HL-60/S4 (cell line): Measurements from ENCODE around the gene CSF3.

Experiments used
- in situ Hi-C: fragments of 300-500 bp; cut with MboI; formaldehyde crosslinking; loops from 2 replicates; pipeline ENCODE4 v1.14.3; 2022; ENCODE audit warnings: low sequenced_read_pairs

Gene CSF3

DNA sequence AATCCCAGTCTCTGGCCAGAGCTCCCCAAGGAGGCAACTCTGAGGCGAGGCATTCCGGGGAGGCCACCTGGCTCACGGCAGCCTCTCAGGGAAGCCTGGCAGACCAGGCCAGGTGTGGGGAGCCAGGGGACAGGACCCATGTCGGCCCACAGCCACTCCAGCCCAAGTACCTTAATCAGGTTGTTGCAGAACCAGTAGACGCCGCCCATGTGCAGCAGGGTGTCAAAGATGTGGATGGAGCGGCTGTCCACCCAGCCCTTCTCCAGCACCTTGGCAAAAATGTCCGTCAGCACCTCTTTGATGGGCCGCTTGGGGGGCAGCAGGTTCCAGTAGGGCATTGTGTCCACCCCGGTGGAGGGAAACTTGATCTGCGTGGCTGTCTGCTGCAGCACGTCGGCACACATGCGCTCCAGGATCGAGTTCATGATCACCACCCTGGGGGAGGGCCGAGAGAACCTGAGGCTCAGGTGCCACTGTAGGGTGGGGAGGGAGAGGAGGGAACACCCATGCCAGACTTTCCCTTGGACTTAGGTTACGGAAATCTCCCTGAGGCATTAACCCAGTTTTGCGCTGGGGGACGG is 7.8 kb downstream of the CSF3 start:
- in situ Hi-C loops, result no loop called here

DNA sequence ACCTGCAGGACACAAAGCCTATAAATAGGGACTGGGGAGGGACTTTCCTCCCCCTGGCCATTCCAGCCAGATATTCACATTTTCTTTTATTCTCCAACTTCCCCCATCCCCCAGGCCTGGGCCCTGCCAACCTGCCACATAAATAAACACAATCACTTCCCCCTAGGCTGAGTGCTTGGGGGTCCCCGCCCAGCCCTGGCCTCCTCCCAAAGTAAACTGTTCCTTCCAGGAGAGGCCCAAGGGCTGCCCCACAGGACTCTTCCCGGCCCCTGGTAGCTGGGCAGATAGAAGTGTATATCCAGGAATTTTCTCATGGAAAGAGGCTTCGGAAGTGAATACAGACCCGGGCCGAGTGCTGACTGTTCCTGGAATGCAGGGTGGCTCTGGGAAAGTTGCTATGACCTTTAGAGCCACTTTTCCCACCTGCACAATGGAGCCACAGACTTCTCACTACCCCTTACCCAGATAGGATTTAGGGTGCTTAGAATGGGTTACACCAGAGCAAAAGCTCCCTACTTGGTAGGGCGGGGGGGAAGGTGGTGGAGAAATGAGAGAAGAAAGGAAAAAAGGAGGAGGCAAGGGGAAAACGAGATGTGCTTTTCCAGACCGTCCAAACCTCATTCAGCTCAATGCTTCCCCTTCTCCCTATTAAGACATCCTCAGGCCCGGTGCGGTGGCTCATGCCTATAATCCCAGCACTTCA is 8.5 kb downstream of the CSF3 start:
- in situ Hi-C loops, result no loop called here

DNA sequence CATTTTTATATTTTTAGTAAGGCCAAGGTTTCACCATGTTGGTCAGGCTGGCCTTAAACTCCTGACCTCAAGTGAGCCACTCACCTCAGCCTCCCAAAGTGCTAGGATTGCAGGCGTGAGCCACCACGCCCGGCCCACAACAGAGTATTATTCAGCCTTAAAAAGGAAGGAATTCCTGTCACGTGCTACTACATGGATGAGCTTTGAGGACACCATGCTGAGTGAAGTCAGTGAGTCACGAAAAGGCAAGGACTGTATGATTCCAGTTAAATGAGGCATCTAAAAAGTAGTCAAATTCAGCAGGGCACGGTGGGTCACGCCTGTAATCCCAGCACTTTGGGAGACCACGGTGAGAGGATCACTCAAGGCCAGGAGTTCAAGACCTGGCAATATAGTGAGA is 9.7 kb downstream of the CSF3 start:
- in situ Hi-C loops, result no loop called here

DNA sequence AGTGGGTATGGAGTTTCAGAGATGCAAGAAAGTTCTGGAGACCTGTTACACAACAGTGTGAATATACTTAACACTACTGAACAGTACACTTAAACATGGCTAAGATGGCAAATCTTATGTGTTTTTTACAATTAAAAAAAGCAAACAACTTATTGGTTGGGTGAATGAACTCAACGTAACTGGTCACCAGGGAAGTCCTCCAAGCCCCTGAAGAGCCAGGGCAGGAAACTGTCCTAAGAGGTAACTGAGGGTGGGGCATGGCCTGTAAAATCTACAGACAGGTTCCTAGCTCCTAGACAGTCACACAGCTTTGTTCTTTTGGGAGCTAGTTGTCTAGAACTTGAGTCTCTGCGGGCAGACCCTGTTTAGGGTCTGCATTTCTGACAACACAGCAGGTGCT is 10.3 kb downstream of the CSF3 start:
- in situ Hi-C loops, result no loop called here

DNA sequence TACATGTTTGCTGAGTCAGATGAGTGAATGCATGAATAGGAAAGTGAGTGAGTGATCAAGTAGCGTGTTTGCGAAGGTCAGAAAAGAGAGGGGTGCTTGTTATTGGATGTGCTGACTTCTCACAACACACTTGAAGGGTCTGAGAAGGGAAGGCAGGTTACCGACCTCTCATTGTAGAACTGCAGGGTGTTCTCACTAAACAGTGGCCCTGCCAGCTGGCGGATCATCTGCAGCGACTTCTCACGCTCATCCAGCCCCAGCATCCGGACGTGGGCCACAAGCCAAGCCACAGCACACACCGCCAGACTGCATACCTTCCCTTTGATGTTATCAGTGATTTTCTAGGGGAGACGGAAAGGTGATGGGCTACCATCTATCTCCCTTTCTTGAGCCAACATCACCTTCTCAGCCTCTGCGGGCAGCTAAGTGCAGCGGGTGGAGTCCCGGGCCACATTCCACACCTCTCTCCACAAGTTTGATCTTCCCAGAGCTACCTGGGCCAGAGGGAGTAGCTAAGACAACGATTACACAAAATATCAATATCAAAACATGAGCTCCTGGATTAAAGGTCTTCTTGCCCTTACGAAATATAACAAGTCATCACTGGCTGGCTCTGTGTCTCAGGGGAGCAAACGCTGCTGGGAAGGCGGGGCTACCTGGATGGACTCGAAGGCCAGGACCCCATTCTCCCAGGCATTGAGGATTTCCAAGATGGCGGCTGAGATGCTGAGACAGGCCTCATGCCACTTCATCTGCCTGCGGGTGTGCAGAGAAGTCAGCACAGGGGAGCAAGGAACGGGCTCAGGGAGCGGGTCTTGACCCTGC is 11.0 kb downstream of the CSF3 start:
- in situ Hi-C loops, result no loop called here

DNA sequence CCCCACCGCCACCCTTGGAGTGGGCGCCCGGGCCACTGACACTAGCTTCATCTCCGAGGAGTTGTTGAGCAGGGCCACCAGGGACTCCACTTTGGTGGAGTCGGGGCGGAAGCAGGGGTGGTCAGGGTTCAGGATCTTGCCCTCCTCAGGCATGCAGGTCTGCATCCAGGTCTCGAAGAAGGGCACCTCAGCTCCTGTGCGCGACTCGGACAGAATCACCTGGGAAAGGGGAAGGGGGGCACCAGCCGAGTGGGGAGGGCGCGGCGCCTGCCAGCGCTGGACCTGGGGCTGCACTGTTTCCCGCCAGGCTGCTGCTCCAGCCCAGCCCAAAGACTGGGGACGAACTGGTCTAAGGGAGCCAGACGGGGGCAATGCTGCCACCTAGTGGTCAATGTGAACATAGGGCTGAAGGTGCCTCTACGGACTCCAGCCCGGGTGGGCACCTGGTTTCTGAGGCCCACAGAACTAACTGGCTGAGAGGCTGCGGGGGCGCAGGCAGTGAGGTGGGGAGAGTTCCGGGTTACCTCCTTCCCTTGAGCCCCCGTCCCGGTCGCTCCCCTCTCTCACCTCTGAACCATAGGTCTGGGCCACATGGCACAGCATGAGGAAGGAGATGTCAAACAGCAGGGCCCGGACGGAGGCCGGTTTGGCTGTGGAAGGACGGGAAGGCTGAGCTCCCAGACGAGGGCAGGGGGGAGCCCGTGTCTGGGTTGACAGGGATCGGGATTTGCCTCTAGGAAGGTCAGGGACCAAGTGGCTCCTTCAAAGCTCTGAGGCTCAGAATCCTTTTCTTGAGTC is 11.8 kb downstream of the CSF3 start:
- in situ Hi-C loops, result no loop called here

DNA sequence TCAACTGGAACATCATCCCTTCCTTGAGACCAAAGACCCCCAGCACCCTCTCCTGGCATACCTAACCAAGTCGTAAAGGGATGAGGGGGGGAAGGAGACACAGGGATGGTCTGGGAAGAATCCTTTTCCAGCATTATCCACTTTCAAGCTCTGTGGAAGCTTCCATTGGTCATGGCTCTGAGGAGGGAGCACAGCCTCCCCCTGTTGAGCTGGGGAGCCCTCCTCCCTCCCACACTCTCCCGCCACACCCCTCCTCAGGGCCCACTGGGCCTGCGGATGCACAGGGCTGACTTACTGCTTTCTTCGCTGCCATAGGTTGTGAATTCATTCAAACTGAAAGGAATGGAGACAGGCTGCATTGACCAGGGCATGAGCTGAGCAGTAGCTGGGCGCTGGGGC is 12.4 kb downstream of the CSF3 start:
- in situ Hi-C loops, result no loop called here

DNA sequence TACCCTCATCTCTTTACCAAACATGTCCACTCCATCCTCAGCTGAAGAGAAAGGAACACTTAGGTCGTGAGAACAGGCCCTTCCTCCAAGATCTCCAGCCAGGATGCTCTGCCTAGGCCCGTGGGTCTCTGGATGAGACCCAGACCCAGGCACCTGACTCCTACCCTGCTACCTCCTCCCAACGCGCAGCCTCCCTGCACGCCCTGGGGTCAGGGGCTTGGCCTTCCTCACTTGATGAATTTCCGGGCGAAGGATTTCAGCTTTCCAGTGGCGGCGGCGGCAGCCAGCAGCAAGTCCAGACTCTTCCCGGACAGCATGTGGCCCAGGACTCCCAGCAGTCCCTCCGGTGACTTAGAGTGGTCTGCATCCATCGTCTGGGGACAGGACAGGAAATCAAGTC is 13.4 kb downstream of the CSF3 start:
- in situ Hi-C loops, result no loop called here

DNA sequence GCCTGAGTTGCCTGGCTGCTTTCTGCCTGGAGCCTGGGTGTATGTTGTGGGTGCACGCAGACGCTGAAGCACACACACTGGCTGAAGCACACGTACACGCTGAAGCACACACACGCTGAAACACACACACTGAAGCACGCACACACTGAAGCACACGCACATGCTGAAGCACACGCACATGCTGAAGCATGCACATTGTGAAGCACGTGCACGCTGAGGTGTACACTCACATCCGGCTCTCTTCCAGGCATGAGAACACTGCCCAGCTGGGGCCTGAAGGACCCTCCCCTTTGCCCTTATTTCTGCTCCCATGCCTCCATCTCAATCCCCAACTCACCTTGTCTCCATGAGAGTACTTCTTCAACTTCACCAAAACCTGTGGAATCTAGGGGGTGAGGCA is 16.5 kb downstream of the CSF3 start:
- in situ Hi-C loops, result no loop called here

DNA sequence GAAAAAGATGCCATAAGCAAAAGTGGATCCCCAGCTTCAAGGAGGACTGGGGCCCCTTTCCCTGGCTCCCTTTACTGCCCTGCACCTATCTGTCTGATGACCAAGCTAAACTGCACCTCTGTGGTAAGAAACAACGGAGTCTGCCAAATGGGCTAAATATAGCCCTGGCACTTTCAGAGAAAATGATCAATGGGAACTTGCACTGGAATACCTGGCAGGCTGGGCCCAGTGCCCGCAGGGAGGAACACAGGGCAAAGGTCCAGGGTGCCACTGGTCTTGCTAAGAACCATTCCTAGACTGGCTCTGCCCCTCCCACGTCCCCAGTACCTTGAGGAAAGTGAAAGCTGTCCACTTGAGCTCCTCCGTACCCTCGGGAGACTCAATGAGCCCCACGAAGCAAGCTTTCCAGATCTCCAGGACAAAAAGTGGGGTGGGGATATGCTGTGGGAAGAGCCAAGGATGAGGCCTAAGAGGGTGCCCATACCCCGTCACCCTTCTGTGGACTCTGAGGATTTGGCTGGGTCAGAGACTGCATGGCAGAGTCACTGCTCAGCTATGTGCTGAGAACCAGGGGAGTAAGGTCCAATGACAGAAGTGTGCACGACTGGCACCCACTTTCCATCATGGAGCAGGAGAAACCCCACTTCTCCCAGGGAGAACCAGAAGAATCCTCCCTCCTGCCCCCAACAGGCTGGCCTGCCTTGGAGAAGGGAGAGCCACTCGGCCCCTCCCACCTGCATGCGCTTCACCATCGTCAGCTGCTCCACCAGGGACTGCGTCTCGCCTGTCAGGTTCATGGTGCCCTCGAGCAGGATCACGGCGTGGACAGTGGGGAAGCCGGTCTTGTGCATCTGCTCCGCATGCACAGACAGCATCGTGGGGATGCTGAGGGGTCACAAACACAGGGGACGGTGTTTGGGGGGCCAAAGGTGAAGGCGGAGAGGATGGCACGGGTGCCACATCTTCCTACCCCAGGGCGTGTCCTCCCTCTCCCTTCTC is 17.4 kb downstream of the CSF3 start:
- in situ Hi-C loops, result no loop called here

DNA sequence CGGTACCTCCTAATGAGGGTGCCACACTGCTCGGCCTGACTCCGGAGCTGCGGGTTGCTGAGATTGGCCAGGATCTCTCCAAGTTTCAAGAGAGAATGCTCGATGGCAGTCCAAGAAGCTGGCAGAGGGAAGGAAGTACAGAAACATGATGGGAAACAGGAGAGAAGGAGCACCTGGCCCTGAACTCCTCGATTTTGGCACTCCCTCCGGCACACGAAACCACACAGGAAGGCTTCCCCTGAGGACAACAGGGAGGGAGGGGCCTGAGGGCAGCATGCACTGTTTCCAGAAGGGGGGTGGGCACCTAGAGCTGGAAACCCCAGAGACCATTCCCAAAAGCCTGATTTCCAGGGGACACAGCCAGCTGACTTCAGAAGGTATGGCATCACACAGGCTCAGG is 18.1 kb downstream of the CSF3 start:
- in situ Hi-C loops, result no loop called here

DNA sequence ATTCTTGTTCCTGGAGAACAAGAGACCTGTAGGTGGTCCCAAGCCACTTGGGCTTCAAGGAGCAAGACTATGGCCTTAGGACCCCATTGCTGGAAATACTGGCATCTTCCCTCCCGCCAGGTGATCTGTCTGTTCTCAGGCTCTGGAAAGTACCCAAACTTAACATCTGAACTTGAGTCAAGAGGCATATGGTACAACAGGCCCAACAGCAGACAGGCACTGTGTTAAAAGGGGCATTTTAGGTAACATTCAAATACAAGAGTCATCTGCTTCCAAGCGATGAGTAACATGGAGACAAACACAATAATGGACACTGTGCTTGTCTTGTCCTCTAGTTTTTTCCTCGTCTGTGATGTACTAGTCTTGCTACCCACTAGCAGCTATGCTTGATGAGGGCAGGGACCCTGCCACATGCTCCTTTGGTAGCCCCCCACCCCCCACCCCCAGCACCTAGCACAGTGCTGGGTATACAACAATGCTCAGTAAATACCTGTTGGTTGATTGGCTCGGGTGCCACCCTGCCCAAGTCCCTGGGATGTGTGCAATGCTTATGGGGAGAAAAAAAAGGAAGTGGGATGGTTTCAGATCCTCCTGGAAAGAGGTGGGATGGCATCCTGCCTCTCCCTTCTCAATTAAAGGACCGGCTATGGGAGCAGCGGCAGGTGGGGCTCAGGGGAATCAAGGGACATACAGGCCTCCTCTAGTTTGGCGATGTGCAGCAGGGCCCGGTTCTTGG is 19.4 kb downstream of the CSF3 start:
- in situ Hi-C loops, result no loop called here

DNA sequence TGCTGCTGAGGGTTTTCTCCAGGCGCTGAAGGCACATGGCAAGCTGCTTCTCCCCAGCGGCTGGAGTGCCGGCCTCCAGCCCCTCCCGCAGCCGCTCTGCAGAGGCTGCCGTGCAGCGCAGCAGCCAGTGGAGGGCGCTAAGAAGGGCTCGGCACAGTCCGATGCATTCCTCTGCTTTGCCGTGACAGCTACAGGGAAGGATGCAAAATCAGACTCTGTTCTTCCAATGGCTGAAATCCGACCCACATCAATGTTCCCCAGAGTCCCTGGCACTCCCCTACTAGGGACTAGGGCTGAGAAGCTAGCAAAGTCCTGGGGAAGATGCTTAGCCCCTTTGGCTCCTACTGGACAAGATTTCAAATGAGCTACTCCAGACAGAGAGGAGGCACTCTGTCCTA is 19.9 kb downstream of the CSF3 start:
- in situ Hi-C loops, result no loop called here

DNA sequence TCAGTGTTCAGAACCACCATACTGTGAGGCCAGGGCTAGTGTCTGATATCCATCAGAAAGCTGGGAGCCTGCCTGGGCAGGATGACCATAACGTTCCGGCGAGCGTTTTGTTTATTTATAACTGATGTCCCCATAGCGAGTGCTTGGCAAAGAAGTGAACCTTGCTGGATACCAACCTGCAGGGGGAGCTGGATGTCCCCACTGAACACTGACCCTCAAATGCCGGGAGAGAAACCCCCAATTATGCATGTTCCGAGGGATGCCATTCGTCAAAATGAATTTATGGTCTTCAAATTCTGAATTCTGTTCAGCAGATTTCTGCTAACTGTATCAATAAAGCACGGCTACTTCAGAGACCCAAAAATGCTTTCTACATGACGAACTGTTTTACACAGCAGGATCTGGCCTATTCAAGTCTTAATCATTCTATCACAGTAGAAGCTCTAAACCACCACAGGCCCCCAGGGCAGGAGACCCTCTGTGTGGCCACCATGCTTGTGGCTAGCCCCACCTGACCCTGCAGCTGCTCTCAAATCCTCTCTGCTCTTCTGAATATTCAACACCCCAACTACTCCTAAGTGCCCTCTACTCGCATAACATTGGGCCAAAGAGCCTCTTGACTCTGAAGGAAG is 23.8 kb downstream of the CSF3 start:
- in situ Hi-C loops, result no loop called here

DNA sequence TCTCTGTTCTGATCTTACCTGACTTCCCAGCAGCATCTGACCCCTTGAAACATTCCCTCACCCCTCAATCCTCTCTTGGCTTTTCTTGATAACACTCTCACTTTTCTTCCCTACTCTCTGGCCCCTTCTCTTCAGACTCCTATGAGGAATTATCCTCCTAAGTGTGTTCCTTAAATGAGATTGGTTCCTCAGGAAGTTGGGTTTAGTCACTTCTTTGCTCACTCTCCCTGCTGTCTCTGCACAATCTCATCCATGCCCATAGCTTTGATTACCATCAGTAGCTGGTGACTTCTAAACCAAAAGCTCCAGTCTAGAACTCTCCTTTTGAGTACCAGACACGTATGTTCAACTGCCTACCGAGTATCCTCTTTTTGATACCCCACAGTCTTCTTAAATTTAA is 26.0 kb downstream of the CSF3 start:
- in situ Hi-C loops, result no loop called here

DNA sequence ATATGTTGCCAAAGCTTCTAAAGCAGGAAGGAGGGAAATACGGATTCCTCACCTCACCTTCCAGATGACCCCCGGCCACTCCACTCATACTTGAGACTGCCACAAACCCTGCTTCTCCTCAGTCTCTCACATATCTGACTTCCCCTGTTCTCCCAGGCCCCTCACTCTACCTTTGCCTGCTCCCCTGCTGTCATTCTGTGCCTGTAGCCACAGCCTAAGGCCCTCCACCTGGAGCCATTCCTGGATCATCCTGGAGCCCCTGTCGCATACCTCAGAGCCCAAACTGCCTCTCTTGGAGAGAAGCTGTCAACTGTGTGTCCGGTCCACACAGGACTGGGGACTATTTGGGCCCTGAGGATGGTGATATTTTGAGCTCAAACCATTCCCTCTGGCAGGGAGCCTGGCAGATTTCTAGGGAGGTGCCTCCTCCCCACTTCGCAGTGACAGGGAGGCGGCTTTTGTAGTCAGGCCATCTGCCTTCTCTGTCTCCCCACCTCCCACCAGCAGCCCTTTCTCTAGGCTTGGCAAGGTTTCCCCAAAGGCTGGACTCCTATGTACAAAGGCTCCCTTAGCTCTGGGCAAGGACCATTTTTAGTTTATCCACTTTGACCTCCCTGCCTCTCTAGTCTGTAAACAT is 41.3 kb downstream of the CSF3 start:
- in situ Hi-C loops, result no loop called here

DNA sequence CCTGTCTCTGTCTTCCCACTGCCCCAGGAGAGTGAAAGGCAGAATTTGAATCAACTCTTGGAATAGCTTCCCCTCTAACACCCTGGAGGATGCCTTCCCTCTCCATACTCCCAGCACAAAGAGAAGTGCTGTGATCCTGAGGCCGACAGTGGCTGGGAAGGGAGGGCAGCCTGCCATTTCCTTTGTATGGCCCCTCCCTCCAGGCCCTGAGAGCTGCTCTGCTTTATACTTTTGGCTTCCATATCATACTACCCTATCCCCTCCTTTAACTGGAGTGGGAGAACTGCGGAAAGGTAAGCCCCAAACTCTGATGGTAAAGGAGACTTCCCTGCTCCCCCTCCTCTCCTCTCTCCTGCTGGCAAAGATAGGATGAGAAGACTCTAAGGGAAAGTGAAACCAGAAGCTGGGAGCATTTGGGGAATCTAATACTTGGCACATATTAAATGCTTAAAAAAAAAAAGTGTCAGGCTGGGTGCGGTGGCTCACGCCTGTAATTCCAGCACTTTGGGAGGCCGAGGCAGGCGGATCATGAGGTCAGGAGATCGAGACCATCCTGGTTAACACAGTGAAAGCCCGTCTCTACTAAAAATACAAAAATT is 43.0 kb downstream of the CSF3 start:
- in situ Hi-C loops, result no loop called here

DNA sequence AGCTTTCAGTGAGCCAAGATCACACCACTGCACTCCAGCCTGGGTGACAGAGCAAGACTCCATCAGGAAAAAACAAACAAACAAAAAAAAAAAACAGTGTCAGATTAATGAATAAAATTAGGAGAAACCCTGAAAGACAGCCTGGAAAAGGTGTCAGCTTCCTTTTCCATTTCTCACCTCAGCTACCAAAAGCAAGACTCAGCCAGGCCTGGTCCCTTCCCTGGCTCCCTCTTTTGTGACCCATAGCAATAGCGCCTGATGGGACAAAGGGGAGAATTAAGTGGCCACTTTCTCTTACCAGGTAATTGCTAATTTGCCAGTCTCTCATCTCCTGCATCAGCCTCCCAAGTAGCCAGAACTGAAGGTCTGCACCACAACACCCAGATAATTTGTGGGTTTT is 43.6 kb downstream of the CSF3 start:
- in situ Hi-C loops, result no loop called here
